HG02885 (cell line): ENCODE data around the gene RPS6KB2.

ENCODE experiments used
- ATAC-seq: cut with Tn5 transposase; IDR thresholded peaks from one replicate; pipeline ENCODE4 v1.9.1; 2021; ENCODE audit warnings: mild to moderate bottlenecking; ENCODE audit not compliant: unreplicated experiment, poor library complexity

Gene RPS6KB2

GRCh38 chr11:67440229-67441097 lies 12.2 kb downstream of the RPS6KB2 start:
- ATAC-seq, result no peak

- no peak for ATAC-seq
Observed at GRCh38 chr11:67441098-67441563, 12.8 kb downstream of the RPS6KB2 start.

GRCh38 chr11:67441731-67442351 lies 13.5 kb downstream of the RPS6KB2 start:
- ATAC-seq, result no peak

- no peak for ATAC-seq
Observed at GRCh38 chr11:67442504-67443404, 14.5 kb downstream of the RPS6KB2 start.

GRCh38 chr11:67445515-67445914 lies 17.2 kb downstream of the RPS6KB2 start:
- no peak for ATAC-seq

GRCh38 chr11:67448220-67448609 lies 19.9 kb downstream of the RPS6KB2 start:
- no peak for ATAC-seq

- no peak for ATAC-seq
Observed at GRCh38 chr11:67449116-67449844, 21.0 kb downstream of the RPS6KB2 start.

GRCh38 chr11:67450796-67451657 lies 22.7 kb downstream of the RPS6KB2 start:
- ATAC-seq, result no peak

- ATAC-seq, result no peak
Observed at GRCh38 chr11:67451658-67451976, 23.3 kb downstream of the RPS6KB2 start.

- no peak for ATAC-seq
Observed at GRCh38 chr11:67452141-67452952, 24.1 kb downstream of the RPS6KB2 start, which contains the start of gene GPR152. TSS of gene GPR152 (minus strand) at chr11:67452729. CDS start at chr11:67452724, 5 bp downstream.

- ATAC-seq, result no peak
Observed at GRCh38 chr11:67453816-67454732, 25.8 kb downstream of the RPS6KB2 start.

GRCh38 chr11:67455054-67455453 lies 26.8 kb downstream of the RPS6KB2 start, which contains the start of gene CABP4:
TSS of gene CABP4 (plus strand) at chr11:67455354. CDS start at chr11:67455424, 70 bp downstream.
- no peak for ATAC-seq

GRCh38 chr11:67456068-67456705 lies 27.9 kb downstream of the RPS6KB2 start:
- ATAC-seq, result no peak

- ATAC-seq, result no peak
Observed at GRCh38 chr11:67457453-67457852, 29.2 kb downstream of the RPS6KB2 start.

GRCh38 chr11:67458266-67458665 lies 30.0 kb downstream of the RPS6KB2 start:
- ATAC-seq, result no peak

- ATAC-seq, result no peak
Observed at GRCh38 chr11:67463186-67463585, 34.9 kb downstream of the RPS6KB2 start.
